Spleen (tissue), 11 donors: Measurements from ENCODE around the gene PDGFD. TPM values are rescaled to one million over a fixed set of nuclear protein-coding genes. Genes with fewer than 3 reads are reported as not detected.

Experiments
- DNase-seq: peaks from one replicate; pipeline ENCODE4 v3.0.0-alpha.2; 2020
- H3K27ac ChIP-seq, 8 donors: fragments of 200-600 bp; sonication (generic) in 7 of 8; 1 replicate in 4 of 8; 2 replicates in 4 of 8; pipeline versions ENCODE4 v1.5.0 to v1.8.0; 2016 to 2021; ENCODE audit warnings: inconsistent platforms in 4 of 8, mild to moderate bottlenecking in 4 of 8, moderate library complexity in 1 of 8
- H3K27me3 ChIP-seq, 7 donors: fragments of 200-600 bp; sonication (generic) in 6 of 7; replicated peaks in 1 of 7; 1 replicate in 4 of 7; 2 replicates in 3 of 7; pipeline versions ENCODE4 v1.5.0 to v1.8.0; 2016 to 2021; ENCODE audit warnings: inconsistent platforms in 3 of 7, mild to moderate bottlenecking in 1 of 7
- H3K36me3 ChIP-seq, 6 donors: fragments of 200-600 bp; sonication (generic) in 5 of 6; 1 replicate in 4 of 6; 2 replicates in 2 of 6; pipeline versions ENCODE4 v1.5.0 to v1.8.0; 2016 to 2021; ENCODE audit warnings: inconsistent platforms in 2 of 6
- H3K4me1 ChIP-seq, 6 donors: fragments of 200-600 bp; sonication (generic) in 5 of 6; 1 replicate in 3 of 6; 2 replicates in 3 of 6; pipeline versions ENCODE4 v1.5.0 to v1.8.0; 2016 to 2021; ENCODE audit warnings: inconsistent platforms in 3 of 6
- H3K4me3 ChIP-seq, 8 donors: fragments of 200-600 bp; sonication (generic) in 7 of 8; 1 replicate in 4 of 8; 2 replicates in 4 of 8; pipeline versions ENCODE4 v1.5.0 to v1.8.0; 2016 to 2021; ENCODE audit warnings: inconsistent platforms in 4 of 8, mild to moderate bottlenecking in 4 of 8, moderate library complexity in 2 of 8
- H3K9me3 ChIP-seq, 8 donors: fragments of 200-600 bp; sonication (generic) in 7 of 8; 1 replicate in 4 of 8; 2 replicates in 4 of 8; pipeline versions ENCODE4 v1.5.0 to v1.8.0; 2016 to 2021; ENCODE audit warnings: inconsistent platforms in 4 of 8
- CTCF ChIP-seq, 11 experiments: fragments of 200-600 bp in 7 of 11; fragments of 450-650 bp in 4 of 11; sonication (generic) in 4 of 11; IDR thresholded peaks in 8 of 11; conservative IDR thresholded peaks in 3 of 11; 1 replicate in 7 of 11; 2 replicates in 4 of 11; pipeline versions ENCODE4 v1.4.0 to v1.8.0; 2016 to 2021; ENCODE audit warnings: antibody characterized with exemption in 11 of 11, inconsistent platforms in 4 of 11, mild to moderate bottlenecking in 1 of 11
- POLR2A ChIP-seq, 3 donors: fragments of 450-650 bp; IDR thresholded peaks; one replicate each; pipeline ENCODE4 v1.5.1; 2017; ENCODE audit warnings: antibody characterized with exemption in 3 of 3, mild to moderate bottlenecking in 1 of 3
- POLR2AphosphoS5 ChIP-seq, 3 donors: sonication (generic); formaldehyde crosslinking; IDR thresholded peaks; one replicate each; pipeline ENCODE4 v1.5.1; 2017; ENCODE audit warnings: antibody characterized with exemption in 3 of 3
- WGBS, 5 donors: extraction: QIAGEN DNeasy Blood & Tissue Kit in 3 of 5; methylation state at CpG; one replicate each; pipeline versions ENCODE4 v1.1.5 to v1.1.7; 2013 to 2018; 5-methylcytosine and 5-hydroxymethylcytosine counted together
- intact Hi-C: fragments of 100-400 bp; cut with DNase I; formaldehyde crosslinking; loops from one replicate; pipeline ENCODE4 v1.15.0; 2023; ENCODE audit warnings: low total_unique reads
- polyA plus RNA-seq, 3 donors: library from polyadenylated mRNA; stranded (reverse); fragments of 200-250 nt; gene quantifications; one replicate each; pipeline ENCODE4 v1.2.1, GENCODE V29; 2013
- total RNA-seq, 7 donors: library from RNA; depleted of rRNA in 3 of 7; stranded (reverse); fragments of >200 nt in 3 of 7; fragmentation: NEBNext Ultra II Directional in 4 of 7; extraction: Animal tissue kit (Norgen Biotek cat#: 25700) in 4 of 7; gene quantifications; one replicate each; pipeline versions ENCODE4 v1.1.0 to v1.2.1, GENCODE V29; 2016 to 2021
- donor health status: healthy with polysubstance abuse.
- donor health status: DM: no; HTN: no; CAD: no; lungs with moderate emphysema.
- donor health status: DM: no; HTN: no; CAD: no.
- donor health status: Bipolar disorder and iron deficiency.
- donor health status: healthy.
- donor health status: DM: no; HTN: no; CAD: no.
- donor health status: DM: yes; HTN: yes; CAD: no.

Gene PDGFD
- total and polyA plus RNA-seq, 10 donors = 0.43 to 7.1 (median 3.4) TPM

- 7 to 17% (median 10%) methylated on average over 3 of the region's 3 CpGs for WGBS, 5 donors
- no peak overlapping the region for H3K4me3 ChIP-seq
- no peak for DNase-seq
- TF ChIP-seq POLR2A (IDR thresholded peaks at IDR 0.05) (no peak), POLR2AphosphoS5 (IDR thresholded peaks at IDR 0.05) (no peak), CTCF (IDR thresholded peaks at IDR 0.05 in 8 of 11, conservative IDR thresholded peaks at IDR 0.05 in 3 of 11) (no peak)
- H3K4me1 ChIP-seq = peaks cover 0 to 44% (median 34%) of the 10 kb centered on the region in 6 donors
- H3K27me3 ChIP-seq = no peaks in the 10 kb centered on the region
- intact Hi-C loops = no loop called here
- peak overlapping the region in 5 of 8 donors; percentile 28 to 62 (median 42) for H3K27ac ChIP-seq
- H3K36me3 ChIP-seq = no peaks in the 10 kb centered on the region
- peaks cover 0 to 18% (median 4%) of the 10 kb centered on the region in 8 donors for H3K9me3 ChIP-seq
Observed at GRCh38 chr11:103907548-103908455, 256.1 kb downstream of the PDGFD start.

GRCh38 chr11:103907136-103907535, 256.8 kb downstream of the PDGFD start:
- Histone ChIP-seq H3K36me3 (no peaks in the 10 kb centered on the region), H3K27ac (peak overlapping the region in 1 of 8 donors; percentile 62), H3K27me3 (no peaks in the 10 kb centered on the region), H3K9me3 (peaks cover 0 to 12% (median under 1%) of the 10 kb centered on the region in 8 donors), H3K4me1 (peaks cover 0 to 45% (median 34%) of the 10 kb centered on the region in 6 donors), H3K4me3 (no peak overlapping the region)
- no peak for DNase-seq
- TF ChIP-seq CTCF (IDR thresholded peaks at IDR 0.05 in 8 of 11, conservative IDR thresholded peaks at IDR 0.05 in 3 of 11) (no peak), POLR2A (IDR thresholded peaks at IDR 0.05) (no peak), POLR2AphosphoS5 (IDR thresholded peaks at IDR 0.05) (no peak)
- intact Hi-C loops = no loop called here
- 61 to 67% (median 66%) methylated on average over 4 of the region's 4 CpGs for whole genome bisulfite sequencing, 5 donors

- intact Hi-C loops = no loop called here
- Histone ChIP-seq H3K27ac (no peak overlapping the region), H3K9me3 (peaks cover 0 to 4% (median 0%) of the 10 kb centered on the region in 8 donors), H3K4me1 (peaks cover 0 to 45% (median 34%) of the 10 kb centered on the region in 6 donors), H3K36me3 (no peaks in the 10 kb centered on the region), H3K4me3 (no peak overlapping the region), H3K27me3 (no peaks in the 10 kb centered on the region)
- no peak for DNase-seq
- WGBS, 5 donors = 14 to 73% (median 55%) methylated on average over 1 of the region's 1 CpG
- no peak for TF ChIP-seq CTCF (IDR thresholded peaks at IDR 0.05 in 8 of 11, conservative IDR thresholded peaks at IDR 0.05 in 3 of 11)
- no peak for TF ChIP-seq POLR2AphosphoS5 (IDR thresholded peaks at IDR 0.05)
- no peak for TF ChIP-seq POLR2A (IDR thresholded peaks at IDR 0.05)
Observed at GRCh38 chr11:103906291-103906867, 257.6 kb downstream of the PDGFD start.

- H3K4me1 ChIP-seq = peaks cover 0 to 45% (median 34%) of the 10 kb centered on the region in 6 donors
- H3K9me3 ChIP-seq = no peaks in the 10 kb centered on the region
- no peak for TF ChIP-seq POLR2AphosphoS5 (IDR thresholded peaks at IDR 0.05)
- no peaks in the 10 kb centered on the region for H3K27me3 ChIP-seq
- intact Hi-C loops = no loop called here
- DNase-seq = no peak
- H3K36me3 ChIP-seq = no peaks in the 10 kb centered on the region
- H3K27ac ChIP-seq = peak overlapping the region in 4 of 8 donors; percentile 5 to 39 (median 18)
- 44 to 73% (median 73%) methylated on average over 2 to 3 of the region's 3 CpGs for WGBS, 5 donors
- peak overlapping the region in 1 of 8 donors; percentile 15 for H3K4me3 ChIP-seq
Observed at GRCh38 chr11:103904324-103904667, 259.7 kb downstream of the PDGFD start.
